ENCODE measurements around the gene IFIT1.
"Not testable (repeated sequence)": the region's sequence is repeated elsewhere in the genome, so short reads cannot be mapped to it uniquely, and the experiment has no call there.

The IFIT1 gene

DNA sequence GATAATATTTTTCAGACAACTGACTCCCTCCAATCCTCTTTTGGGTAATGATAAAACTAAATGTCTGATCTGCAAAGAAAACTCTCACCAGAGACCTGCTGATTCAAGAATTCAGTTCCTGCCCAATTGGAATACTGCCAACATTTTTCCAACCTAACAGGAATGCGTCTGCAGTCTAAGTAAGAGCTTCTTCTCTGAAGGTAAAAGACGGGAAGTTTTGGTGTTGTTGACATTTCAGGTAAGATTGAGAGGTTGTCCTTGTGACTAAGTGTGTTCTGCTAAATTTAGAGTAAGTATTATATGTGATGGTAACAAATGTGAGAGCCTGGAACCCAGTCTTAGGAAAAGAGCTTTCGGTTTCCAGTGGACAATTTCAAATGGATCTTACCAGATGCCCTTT, 39.6 kb downstream of the IFIT1 start:
- no peak for DNase-seq (ENCODE audit: low spot score)

DNA sequence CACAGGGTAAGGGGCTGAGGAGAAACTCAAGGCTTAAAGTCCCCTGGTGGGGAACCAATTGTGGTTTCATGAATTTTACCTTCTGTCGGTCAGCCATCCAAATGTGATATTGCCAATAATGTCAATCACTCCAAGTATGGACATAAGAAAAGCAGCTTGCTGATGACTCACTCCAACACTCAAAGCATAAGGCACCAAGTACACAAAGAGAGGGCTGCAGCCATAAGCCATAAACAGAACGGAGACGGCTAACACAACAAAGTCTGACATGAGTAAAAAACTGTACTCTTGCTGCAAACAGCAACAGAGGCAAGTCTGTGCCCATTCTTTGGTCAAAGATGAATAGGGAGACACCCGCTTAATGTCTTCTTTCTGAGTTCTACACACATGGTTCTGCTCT, 46.1 kb downstream of the IFIT1 start:
- no peak for DNase-seq (ENCODE audit: low spot score)

DNA sequence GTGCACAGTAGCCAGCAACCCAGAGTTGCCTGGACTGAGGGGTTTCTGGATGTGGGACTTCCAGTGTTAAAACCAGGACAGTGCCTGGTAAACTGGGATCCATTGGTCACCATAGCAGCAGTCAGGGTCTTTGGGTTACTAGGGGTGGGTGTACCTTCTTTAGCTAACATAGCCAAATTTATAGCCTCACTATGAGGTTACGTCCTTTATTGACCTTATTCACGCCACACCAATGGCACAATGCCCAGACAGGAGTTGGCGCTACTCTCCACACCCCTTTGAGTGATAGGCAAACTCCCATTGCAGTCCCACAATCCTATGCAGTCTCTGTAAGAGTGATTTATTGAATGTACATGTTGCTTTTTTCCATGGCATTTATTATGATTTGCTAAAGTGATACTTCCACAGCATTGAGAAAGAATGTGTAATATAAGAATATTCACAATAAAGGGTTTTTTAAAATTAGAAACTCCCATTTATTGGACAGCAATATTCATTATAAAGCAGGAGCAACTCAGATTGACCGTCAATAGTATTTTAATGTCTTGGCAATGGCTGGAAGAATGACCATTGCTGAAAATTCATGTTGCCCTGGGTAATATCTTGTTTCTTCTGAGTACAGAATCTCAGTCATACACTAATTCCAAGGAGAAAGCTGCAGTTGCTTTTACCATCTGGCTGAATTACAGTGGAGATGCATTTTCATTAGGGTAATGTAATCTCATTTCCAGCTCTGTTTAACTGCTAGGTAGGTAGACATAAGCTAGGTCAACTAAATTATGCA, 48.0 kb downstream of the IFIT1 start:
- peak; percentile 19 for DNase-seq (ENCODE audit: low spot score)

DNA sequence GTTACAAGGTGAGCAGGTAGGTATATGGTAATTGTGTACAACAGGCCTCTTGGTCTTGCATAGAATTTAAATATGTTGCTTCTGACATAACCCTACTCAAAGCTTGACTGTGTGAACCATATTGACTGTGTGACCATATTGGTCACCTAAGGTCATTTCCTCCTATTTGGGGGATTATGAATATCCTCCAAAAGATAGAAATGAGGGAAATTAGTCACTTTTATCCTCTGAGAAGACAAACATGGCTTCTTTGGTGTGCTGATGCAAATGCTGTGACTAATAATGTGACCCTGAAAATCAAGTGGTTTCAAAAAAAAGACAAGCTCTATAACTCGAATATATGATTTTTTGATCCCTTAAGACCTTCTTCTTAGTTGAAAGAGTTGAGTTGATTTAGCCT, 49.9 kb downstream of the IFIT1 start:
- DNase-seq (ENCODE audit: low spot score) = no peak

DNA sequence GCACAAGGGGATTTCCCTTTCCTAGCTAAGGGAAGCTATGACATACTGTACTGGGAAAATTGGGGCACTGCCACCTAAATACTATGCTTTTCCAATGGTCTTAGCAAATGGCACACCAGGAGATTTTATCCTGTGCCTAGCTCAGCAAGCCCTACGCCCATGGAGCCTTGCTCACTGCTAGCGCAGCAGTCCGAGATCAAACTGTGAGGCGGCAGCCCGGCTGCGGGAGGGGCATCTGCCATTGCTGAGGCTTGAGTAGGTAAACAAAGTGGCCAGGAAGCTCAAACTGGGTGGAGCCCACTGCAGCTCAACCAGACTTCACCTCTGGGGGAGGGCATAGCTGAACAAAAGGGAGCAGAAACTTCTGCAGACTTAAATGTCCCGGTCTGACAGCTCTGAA, 52.4 kb downstream of the IFIT1 start:
- not testable (repeated sequence) for DNase-seq (ENCODE audit: low spot score)

DNA sequence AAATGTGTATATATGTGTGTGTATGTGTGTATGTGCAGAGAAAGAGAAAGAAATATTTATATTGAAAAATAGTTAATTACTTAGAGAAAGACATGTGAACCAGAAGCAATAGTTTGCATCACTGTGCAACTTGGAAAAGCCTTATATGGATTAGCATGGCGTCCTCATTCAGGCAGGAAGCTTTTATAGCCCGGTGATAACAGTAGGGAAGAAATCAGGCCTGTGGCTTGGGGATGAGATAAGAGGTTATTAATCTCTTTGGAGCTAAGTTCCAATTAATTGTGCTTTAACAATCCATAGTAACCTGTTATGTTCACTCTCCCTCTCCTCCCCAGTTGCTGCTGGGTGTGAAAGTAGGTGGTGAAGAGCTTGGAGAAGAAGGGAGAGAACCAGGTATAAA, 58.5 kb downstream of the IFIT1 start:
- DNase-seq (ENCODE audit: low spot score) = no peak

DNA sequence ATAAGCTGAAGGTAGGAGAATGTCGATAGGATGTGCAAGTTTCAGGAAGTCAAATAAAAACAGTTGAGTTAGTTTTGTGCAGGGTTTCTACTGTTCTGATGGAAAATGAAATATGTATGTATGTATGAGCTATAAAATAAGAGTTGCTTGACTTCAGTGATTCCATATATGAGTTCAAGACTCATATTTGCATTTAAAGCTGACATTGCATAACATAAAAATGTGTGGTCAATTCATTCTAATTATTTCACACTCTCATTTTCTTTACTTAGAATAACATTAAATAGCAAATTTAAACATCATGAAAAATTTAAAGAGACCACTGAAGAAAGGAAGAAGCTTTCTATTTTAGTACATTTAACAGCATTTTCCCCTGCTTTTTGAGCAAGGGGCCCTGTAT, 59.8 kb downstream of the IFIT1 start:
- no peak for DNase-seq (ENCODE audit: low spot score)

DNA sequence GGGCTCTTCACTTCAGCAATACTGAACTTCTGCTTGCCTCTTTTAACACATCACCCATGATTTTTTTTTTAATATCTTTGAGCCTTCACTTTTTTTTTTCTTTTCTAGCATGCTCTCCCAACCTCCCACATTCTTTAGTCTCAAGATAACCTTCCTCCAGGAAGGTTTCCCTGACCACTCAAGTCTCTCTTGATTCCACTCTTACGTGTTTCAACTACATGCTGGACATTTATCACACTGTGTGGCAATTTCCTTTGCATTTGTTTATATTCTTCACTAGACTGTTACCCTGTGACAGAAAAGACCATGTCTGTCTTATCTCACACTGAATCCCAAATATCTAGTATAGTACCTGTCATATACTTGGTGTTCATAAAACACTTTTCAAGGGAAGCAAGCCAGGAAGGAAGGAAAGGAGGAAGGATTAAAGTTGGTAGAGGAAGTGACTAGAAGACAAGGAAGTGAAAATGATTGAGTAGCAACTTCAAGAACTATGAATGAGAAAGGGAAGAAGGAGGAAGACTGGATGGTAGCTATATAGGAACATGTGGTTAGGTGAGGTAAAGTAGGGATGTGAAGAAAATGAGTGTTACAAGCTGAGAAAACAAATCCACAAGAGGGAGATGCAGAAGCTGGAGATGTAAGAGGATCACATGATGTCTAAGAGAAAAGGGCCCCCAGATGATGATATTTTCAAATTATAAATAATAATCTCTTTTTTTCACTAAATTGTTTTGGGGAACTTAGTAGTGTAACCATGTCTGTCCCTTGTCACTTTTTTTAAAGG, 62.3 kb downstream of the IFIT1 start:
- no peak for DNase-seq (ENCODE audit: low spot score)

All from hematopoietic multipotent progenitor cell treated with erythropoietin and hydrocortisone succinate and interleukin-3 and kit ligand, for 15 days (in vitro differentiated cells).